C1 segment of cervical spinal cord (tissue), 14 donors: ENCODE data around the gene VRK2.
"Not testable (repeated sequence)": the region's sequence is repeated elsewhere in the genome, so short reads cannot be mapped to it uniquely, and the experiment has no call there.

Experiments
- DNase-seq, 14 donors: peaks; one replicate each; lab custom pipeline; 2025; lab: John Stamatoyannopoulos, UW

Gene VRK2

DNA sequence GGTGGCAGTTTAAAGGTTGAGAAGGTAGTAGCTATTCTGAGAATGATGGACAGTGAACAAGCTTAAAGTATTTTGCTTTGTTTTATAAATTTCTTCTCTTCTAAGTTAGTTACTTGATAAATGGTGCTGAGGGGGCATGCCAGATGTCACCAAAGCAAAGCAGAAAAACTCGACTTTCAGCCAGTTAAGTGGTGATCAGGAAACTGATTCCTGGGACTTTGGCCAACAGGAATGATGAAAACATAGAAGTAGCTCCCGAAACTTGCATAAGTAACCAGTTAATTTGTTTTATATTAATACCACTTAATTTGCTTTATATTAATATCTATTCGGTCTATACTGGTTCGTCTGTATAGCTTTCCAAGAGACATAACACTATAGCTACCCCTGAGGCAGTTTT is 111.9 kb downstream of the VRK2 start:
- DNase-seq = no peak

DNA sequence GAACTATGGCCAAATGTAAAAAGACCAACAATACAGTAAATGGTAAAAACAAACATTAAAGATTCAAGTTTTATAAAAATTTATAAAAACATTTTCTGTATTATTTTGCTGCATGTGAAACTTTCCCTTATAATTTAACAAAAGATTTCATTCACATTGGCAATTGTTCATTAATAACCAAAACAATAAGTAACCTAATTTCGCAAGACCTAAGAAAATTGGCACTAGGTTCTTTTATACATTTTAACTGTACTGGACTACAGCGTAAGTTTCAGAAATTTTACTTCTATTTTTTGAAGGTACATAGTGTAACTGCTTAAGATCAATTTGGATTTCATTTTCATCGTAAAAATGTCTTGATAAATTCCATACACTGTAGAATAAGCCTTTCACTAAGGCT is 117.3 kb downstream of the VRK2 start:
- DNase-seq = no peak

DNA sequence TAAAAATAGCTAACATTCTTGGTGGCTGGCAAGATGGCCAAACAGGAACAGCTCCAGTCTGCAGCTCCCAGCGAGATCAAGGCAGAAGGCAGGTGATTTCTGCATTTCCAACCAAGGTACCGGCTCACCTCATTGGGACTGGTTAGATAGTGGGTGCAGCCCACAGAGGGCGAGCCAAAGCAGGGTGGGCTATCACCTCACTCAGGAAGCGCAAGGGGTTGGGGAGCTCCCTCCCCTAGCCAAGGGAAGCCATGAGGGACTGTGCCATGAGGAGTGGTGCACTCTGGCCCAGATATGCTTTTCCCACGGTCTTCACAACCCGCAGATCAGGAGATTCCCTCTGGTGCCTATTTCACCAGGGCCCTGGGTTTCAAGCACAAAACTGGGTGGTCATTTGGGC is 121.5 kb downstream of the VRK2 start:
- DNase-seq = not testable (repeated sequence)

DNA sequence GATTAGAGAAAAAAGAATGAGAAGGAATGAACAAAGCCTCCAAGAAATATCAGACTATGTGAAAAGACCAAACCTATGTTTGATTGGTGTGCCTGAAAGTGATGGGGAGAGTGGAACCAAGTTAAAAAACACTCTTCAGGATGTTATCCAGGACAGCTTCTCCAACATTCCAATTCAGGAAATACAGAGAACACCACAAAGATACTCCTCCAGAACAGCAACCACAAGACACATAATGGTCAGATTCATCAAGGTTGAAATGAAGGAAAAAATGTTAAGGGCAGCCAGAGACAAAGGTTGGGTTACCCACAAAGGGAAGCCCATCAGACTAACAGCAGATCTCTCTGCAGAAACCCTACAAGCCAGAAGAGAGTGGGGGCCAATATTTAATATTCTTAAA is 123.2 kb downstream of the VRK2 start:
- not testable (repeated sequence) for DNase-seq

DNA sequence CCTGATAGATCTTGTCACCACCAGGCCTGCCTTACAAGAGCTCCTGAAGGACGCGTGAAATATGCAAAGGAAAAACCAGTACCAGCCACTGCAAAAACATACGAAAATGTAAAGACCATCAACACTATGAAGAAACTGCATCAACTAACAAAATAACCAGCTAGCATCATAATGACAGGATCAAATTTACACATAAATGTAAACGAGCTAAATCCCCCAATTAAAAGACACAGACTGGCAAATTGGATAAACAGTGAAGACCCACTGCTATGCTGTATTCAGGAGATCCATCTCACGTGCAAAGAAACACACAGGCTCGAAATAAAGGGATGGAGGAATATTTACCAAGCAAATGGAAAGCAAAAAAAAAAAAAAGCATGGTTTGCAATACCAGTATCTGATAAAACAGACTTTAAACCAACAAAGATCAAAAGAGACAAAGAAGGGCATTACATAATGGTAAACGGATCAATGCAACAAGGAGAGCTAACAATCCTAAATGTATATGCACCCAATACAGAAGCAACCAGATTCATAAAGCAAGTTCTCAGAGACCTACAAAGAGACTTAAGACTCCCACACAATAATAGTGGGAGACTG is 123.8 kb downstream of the VRK2 start:
- DNase-seq = not testable (repeated sequence)

DNA sequence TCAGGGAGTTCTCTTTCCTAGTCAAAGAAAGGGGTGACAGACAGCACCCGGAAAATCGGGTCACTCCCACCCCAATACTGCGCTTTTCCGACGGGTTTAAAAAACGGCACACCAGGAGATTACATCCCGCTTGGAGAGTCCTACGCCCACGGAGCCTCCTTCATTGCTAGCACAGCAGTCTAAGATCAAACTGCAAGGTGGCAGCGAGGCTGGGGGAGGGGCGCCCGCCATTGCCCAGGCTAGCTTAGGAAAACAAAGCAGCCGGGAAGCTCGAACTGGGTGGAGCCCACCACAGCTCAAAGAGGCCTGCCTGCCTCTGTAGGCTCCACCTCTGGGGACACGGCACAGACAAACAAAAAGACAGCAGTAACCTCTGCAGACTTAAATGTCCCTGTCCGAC is 125.2 kb downstream of the VRK2 start:
- DNase-seq = not testable (repeated sequence)

DNA sequence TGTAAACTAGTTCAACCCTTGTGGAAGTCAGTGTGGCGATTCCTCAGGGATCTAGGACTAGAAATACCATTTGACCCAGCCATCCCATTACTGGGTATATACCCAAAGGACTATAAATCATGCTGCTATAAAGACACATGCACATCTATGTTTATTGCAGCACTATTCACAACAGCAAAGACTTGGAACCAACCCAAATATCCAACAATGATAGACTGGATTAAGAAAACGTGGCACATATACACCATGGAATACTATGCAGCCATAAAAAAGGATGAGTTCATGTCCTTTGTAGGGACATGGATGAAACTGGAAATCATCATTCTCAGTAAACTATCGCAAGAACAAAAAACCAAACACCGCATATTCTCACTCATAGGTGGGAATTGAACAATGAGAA is 130.6 kb downstream of the VRK2 start:
- DNase-seq = not testable (repeated sequence)

DNA sequence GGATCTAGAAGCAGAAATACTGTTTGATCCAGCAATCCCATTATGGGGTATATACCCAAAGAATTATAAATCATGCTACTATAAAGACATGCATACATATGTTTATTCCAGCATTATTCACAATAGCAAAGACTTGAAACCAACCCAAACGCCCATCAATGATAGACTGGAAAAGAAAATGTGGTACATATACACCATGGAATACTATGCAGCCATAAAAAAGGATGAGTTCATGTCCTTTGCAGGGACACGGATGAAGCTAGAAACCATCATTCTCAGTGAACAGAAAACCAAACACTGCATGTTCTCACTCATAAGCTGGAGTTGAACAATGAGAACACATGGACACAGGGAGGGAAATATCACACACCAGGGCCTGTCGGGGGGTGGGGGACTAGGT is 133.6 kb downstream of the VRK2 start:
- DNase-seq = not testable (repeated sequence)

DNA sequence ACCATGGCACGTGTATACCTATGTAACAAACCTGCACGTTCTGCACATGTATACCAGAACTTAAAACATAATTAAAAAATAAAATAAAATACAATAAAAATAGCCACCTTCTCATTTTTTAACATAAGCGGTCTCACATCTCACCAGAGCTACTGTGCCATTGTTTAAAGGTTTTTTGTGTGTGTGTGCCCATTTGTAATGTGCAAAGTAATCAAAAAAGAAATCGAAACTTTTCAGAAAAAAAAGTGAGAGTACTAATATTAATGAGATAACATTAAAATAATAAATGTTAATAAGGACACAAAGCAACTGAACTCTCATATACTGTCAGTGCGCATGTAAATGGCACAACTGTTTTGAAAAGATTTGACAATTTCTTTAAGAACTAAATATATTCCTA is 134.0 kb downstream of the VRK2 start:
- no peak for DNase-seq

DNA sequence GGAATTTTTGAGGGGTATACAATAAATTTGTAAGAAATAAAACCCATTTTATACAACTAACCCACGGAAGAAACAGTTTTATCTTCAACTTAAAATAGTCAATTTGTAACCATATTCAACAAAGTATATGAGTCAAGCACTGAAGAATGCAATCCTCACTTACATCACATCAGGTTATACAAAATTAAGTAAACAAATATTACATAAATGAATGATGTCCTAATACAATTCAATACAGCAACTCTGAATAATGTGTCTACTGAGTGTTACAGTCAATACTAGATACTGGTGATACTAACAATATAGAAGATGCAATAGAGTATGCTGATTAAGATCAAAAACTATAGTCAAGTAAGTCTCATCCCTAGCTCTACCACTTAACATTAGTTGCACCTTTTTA is 135.9 kb downstream of the VRK2 start:
- DNase-seq = no peak

DNA sequence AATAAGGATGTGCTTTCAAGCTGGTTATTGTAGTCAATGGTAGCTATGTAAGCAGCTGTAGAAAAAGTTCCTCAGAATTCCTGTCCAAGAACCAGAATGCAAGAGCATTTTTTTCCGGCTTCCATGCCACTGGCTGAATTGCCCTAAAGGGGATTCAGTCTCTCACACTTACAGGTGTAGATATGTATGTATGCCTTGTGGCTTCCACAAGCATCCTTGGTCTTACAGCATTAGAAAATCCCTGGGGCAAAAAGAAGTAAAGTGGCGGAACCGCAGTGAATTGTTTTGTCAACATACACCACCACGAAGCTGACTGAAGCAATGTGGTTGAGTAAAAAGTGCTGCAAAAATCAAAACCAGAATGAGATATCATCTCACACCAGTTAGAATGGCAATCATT is 139.9 kb downstream of the VRK2 start:
- DNase-seq = no peak

DNA sequence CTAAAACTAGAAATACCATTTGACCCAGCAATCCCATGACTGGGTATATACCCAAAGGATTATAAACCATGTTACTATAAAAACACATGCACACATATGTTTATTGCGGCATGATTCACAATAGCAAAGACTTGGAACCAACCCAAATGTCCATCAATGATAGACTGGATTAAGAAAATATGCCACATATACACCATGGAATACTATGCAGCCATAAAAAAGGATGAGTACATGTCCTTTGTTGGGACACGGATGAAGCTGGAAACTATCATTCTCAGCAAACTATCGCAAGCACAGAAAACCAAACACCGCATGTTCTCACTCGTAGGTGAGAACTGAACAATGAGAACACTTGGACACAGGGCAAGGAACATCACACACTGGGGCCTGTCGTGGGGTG is 140.4 kb downstream of the VRK2 start:
- DNase-seq = not testable (repeated sequence)

DNA sequence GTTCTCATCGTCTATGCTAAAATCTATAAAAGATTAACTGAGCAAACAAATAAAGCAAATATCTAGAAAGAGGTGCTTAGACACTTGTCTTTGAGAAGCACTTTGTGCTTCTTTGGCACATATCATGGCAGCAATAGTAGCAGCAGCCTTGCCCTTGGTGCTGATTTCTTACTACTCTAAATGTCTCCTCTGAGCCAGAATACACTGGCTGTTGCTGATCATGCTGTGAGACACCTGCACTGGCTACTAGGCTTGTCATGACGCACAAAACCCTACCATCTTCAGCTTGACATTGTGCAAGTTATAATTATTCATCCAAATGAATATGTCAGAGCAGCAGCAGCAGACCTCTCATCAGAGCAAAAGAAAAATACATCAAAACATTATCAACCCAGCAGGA is 147.9 kb downstream of the VRK2 start:
- DNase-seq = peak in 1 of 14 donors; percentile 0

DNA sequence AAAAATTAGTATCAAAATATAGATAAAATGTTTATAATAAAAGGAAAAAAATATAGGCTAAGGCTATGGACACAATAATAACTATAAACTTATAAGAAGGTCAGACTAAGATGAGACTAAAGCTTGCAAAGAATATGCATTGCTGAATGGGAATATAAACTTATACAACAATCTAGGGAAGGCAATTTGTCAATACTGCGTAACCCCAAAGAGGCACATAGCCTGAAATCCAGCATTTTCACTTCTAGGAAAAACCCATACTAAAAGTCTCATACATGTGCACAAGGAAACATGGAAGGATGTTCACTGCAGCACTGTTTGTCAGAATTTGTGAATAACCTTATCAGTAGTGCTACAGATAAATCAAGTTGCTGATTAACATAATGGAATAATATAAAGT is 149.1 kb downstream of the VRK2 start:
- no peak for DNase-seq

DNA sequence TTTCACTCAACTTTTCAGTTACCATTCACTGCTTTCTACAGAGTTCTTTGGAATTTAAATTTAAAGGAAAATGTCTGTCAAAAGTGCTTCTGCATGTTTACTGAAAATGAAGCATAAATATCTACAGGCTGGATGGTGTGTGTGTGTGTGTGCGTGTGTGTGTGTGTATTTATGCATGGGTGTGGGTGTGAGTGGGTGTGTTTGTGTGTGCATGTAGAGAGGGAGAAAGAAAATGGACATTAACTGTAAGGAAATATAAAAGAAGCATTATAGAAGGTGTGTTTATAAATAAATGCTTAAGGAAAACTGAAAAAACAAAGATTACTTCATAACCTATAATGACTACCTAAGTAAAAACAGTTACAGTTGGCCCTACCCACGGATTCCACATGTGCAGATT is 151.3 kb downstream of the VRK2 start:
- DNase-seq = no peak

DNA sequence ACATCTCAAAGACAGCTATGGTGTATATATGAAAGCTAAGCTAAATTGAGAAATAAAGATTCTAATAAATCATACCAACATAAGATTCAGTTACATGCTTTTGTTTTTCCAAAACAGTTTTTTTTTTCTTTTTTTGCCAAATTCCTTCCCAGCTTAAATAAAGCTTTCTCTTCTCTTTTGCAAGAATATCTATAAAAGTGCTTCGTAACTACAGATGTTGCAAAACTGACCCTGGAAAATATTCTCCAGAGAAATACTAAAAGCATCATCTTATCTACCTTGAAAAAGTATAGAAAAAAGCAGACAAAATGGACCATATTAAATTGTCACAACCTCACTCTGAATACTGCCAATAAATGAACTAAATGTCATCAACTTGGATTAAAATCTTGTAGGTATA is 155.8 kb downstream of the VRK2 start:
- DNase-seq = no peak

DNA sequence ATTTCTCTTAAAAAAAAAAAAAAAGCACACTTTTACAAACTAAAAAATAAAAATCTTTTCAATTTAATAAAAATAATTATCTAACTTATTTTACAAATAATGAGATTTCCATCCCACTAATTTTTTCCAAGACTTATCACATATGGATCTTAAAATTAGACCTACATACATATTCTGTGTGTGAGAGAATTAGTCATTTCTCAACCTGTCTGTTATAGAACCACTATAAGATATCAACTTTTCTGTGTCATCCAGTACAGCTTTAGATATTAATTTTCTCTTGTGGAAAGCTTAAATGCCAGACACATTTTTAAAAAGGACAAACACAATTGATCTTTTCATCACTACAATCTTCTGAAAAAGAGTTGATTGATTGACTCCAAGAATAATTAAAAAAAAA is 156.4 kb downstream of the VRK2 start:
- DNase-seq = no peak

DNA sequence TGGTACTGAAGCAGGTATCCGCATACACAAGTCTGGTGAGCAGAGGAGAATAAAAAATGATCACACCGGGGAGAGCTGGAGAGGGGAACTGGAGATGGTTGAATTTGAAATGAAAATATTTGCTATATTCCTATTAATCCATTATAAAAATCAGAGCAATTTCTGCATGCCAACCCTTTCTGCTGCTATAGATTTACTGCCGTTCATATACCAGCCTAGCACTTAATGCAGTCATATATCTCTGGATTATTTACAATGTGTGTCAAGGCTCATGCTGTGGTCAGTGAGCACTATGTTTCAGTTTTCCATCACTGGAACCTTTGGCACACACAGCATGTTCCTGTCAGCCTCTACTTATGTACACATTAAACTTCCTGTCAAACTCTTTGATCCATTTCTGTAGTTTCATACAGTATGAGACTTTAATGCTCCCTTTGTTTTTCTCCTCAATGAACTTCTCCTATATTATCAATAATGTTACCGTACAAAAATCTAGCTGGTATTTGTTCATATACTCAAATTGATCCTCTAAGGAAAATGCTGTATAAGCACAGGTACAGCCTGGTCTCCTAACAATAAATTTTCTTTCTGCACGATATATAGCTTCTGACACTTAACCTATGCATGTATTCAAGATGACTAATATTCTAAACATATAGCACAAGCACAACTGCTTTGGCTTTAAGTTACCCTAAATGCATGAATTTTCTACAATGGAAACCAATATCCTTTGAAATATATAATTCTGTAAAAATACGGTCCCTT is 157.8 kb downstream of the VRK2 start:
- DNase-seq = no peak

DNA sequence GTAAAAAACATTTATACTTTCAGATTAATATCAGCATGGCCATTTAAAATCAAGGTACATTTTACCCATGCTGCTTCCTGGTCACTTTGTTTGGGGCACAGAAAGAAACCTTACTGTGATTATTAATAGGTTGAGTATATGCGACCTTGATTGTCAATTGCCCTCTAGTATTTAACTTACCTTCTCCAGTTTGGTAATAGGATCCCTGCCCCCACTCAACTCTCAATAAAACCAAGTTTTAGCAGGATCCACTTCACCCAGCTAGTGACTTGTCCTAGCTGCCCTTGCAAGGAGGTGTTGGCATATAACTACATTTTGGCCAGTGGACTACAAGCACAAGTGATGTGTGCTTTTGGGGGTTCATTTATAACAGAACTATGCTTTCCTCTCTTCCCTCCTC is 160.2 kb downstream of the VRK2 start:
- no peak for DNase-seq

DNA sequence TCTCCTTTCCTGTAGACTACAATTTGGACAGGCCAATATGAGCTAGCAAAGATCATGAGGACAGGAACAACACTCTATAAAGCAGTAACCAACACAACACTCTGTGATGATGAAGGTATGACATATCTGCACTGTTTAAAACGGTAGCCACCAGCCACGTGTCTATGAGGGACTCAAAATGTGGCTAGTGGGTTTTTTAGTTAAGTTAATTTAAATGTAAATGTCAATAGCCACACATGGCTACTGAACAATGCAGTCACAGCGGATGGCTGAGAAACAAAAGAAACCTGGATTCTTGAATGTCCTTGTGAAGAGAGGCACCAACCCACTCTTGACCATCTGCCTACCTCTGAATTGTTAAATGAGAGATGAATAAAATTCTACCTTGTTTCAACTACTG is 160.6 kb downstream of the VRK2 start:
- no peak for DNase-seq
